ENCODE results near the gene SMIM35. TPM values are rescaled to one million over a fixed set of nuclear protein-coding genes. Genes with fewer than 3 reads are reported as not detected.

Gene SMIM35
- total RNA-seq, 1 experiment from 2014 or later: not detected

- no peak overlapping the region for H4K8ac ChIP-seq (replicated peaks; ENCODE audit: insufficient read length, low read depth, low read length)
- no peak overlapping the region for H2BK5ac ChIP-seq (ENCODE audit: insufficient read length, low read length)
- Mint-ChIP-seq H3K4me1 (no peaks in the 10 kb centered on the region), H3K36me3 (ENCODE audit: insufficient read depth in 1 of 3, low read depth in 3 of 3) (no peaks in the 10 kb centered on the region), H3K27ac (no peak overlapping the region), H3K4me3 (no peak overlapping the region), H3K27me3 (ENCODE audit: low read depth) (peaks cover 26% of the 10 kb centered on the region), H3K9me3 (peaks cover 3 to 10% of the 10 kb centered on the region in 2 experiments; a peak in 2 of 5 replicates)
- no peak overlapping the region for H2BK15ac ChIP-seq (ENCODE audit: low read depth, low read length)
- H4K20me1 ChIP-seq (ENCODE audit: control insufficient read depth, insufficient read depth, insufficient read length): no peaks in the 10 kb centered on the region
- no peak overlapping the region for H4K91ac ChIP-seq (ENCODE audit: insufficient read length, low read depth, low read length)
- no peak overlapping the region for H3K4me2 ChIP-seq (ENCODE audit: insufficient read depth, insufficient read length, low read length)
- H3K23me2 ChIP-seq (ENCODE audit: insufficient read length, low read depth, low read length, poor library complexity, severe bottlenecking): no peaks in the 10 kb centered on the region
- H3K27ac ChIP-seq (ENCODE audit: insufficient read length, low read depth, low read length): no peak overlapping the region
- H2AK5ac ChIP-seq (ENCODE audit: insufficient read length, low read length): no peak overlapping the region
- H3K4me1 ChIP-seq (ENCODE audit: insufficient read depth, low read length): no peaks in the 10 kb centered on the region
- H2AFZ ChIP-seq (ENCODE audit: low read length): no peak overlapping the region
- H3K9me3 ChIP-seq (ENCODE audit: control insufficient read depth, low read depth, low read length): no peaks in the 10 kb centered on the region
- H3K4ac ChIP-seq (ENCODE audit: low read depth, low read length): no peak overlapping the region
- no peaks in the 10 kb centered on the region for H3K27me3 ChIP-seq (ENCODE audit: insufficient read depth, low read length)
- no peak overlapping the region for H2BK120ac ChIP-seq (ENCODE audit: low read depth, low read length, poor library complexity, severe bottlenecking)
- no peak overlapping the region for H4K5ac ChIP-seq (ENCODE audit: insufficient read length, low read depth, low read length)
- no CpG with 5 or more reads among the region's 11 CpGs for WGBS (ENCODE audit: extremely low coverage, insufficient read length, low lambda C conversion rate)
- H3K79me2 ChIP-seq (ENCODE audit: insufficient read depth, low read length): no peaks in the 10 kb centered on the region
- no peak overlapping the region for H3T11ph ChIP-seq (ENCODE audit: low read length)
- H3K18ac ChIP-seq (ENCODE audit: insufficient read length, low read depth, low read length): no peak overlapping the region
- DNase-seq: no peak
- H3K14ac ChIP-seq (ENCODE audit: insufficient read depth, low read length): no peak overlapping the region
- no peak overlapping the region for H3K9ac ChIP-seq (ENCODE audit: extremely low read depth, insufficient read length, low read length)
- no peak overlapping the region for H3K23ac ChIP-seq (ENCODE audit: insufficient read length, low read depth, low read length)
- no peak overlapping the region for H2BK12ac ChIP-seq (ENCODE audit: insufficient read length, low read depth, low read length)
- no peak overlapping the region for H2BK20ac ChIP-seq (ENCODE audit: low read depth, low read length, poor library complexity, severe bottlenecking)
- TF ChIP-seq CTCF (conservative IDR thresholded peaks at IDR 0.05): no peak
- H3K56ac ChIP-seq (ENCODE audit: insufficient read length, low read depth, low read length): no peak overlapping the region
- no peaks in the 10 kb centered on the region for H3K79me1 ChIP-seq (ENCODE audit: insufficient read depth, low read depth, low read length, poor library complexity, severe bottlenecking)
Observed at GRCh38 chr11:118015385-118015841, 71.3 kb downstream of the SMIM35 start.

Data from H9 (cell line).